K562 (cell line): ENCODE measurements around the gene LY6G5B. TPM values are rescaled to one million over a fixed set of nuclear protein-coding genes. Genes with fewer than 3 reads are reported as not detected.

Source experiments
- FUS ChIP-seq: fragments of 200-400 bp; formaldehyde crosslinking; optimal IDR thresholded peaks from 2 replicates; pipeline ENCODE3; 2017; ENCODE audit warnings: low read depth, low read length
- HNRNPLL ChIP-seq: fragments of 200-400 bp; formaldehyde crosslinking; IDR thresholded peaks from 2 replicates; pipeline ENCODE4 v1.6.1; 2017; ENCODE audit warnings: low read length, low read depth, mild to moderate bottlenecking; ENCODE audit not compliant: poor library complexity, severe bottlenecking
- MGA ChIP-seq: fragments of 450-650 bp; IDR thresholded peaks from 2 replicates; pipeline ENCODE4 v1.6.1; 2016; ENCODE audit warnings: mild to moderate bottlenecking, moderate library complexity
- MITF ChIP-seq: IDR thresholded peaks from 2 replicates; pipeline ENCODE4 v1.6.1; 2014; ENCODE audit warnings: antibody characterized with exemption
- TBL1XR1 ChIP-seq, 2 experiments: IDR thresholded peaks; 2 replicates each; pipeline ENCODE4 v1.6.1; 2012; ENCODE audit warnings: improper control_type of control experiment in 2 of 2, low read length in 2 of 2, mild to moderate bottlenecking in 1 of 2
- TBP ChIP-seq: optimal IDR thresholded peaks from 2 replicates; pipeline ENCODE3; 2011; ENCODE audit warnings: low read depth, low read length, improper control_type of control experiment
- WHSC1 ChIP-seq: IDR thresholded peaks from one replicate; pipeline ENCODE4 v1.6.1; 2012; ENCODE audit warnings: low read length, control low read depth, inconsistent platforms
- ZNF253 ChIP-seq: fragments of 250-450 bp; sonication (Bioruptor Pico); conservative IDR thresholded peaks from 2 replicates; pipeline ENCODE4 v1.6.1; 2021; ENCODE audit warnings: mild to moderate bottlenecking
- ZNF324 ChIP-seq: fragments of 250-450 bp; sonication (Bioruptor Pico); IDR thresholded peaks from 2 replicates; pipeline ENCODE4 v1.4.0; 2020; ENCODE audit warnings: mild to moderate bottlenecking
- ZNF586 ChIP-seq: fragments of 450-650 bp; formaldehyde crosslinking; conservative IDR thresholded peaks from 2 replicates; pipeline ENCODE4 v1.4.0; 2020; ENCODE audit warnings: mild to moderate bottlenecking, moderate library complexity
- polyA plus RNA-seq, 8 experiments: library from polyadenylated mRNA; depleted of rRNA in 4 of 8; stranded (reverse) in 5 of 8; unstranded in 3 of 8; fragments of >200 nt; fragmentation: Nextera tagmentation in 2 of 8; fragmentation: Illumina TruSeq in 1 of 8; extraction: Ambion mirVana in 2 of 8; extraction: Trizol in 1 of 8; gene quantifications; 2 replicates each; pipeline versions ENCODE4 v1.2.1 to v1.2.3, GENCODE V29; 2011 to 2014; ENCODE audit warnings: inconsistent platforms in 1 of 8, missing spikeins in 1 of 8
- total RNA-seq, 7 experiments: library from RNA; depleted of rRNA in 6 of 7; stranded (reverse); fragments of >200 nt in 6 of 7; fragmentation: Illumina TruSeq in 2 of 7; extraction: Trizol in 2 of 7; gene quantifications; 2 replicates each; pipeline versions ENCODE4 v1.2.1 to v1.2.3, GENCODE V29; 2011 to 2021; ENCODE audit warnings: low replicate concordance in 1 of 7
- TF ChIP-seq, protein P1 (sequence below): IDR thresholded peaks from 2 replicates; pipeline ENCODE4 v1.6.1; 2016; ENCODE audit warnings: missing genetic modification characterization, missing compliant biosample characterization
- TF ChIP-seq, protein P2 (sequence below): sonication (generic); formaldehyde crosslinking; IDR thresholded peaks from 2 replicates; pipeline ENCODE4 v1.8.1; 2022; ENCODE audit warnings: missing genetic modification reagents

Gene LY6G5B
- total and polyA plus RNA-seq, 9 of the 15 experiments (the other 6 are each of a cell fraction or from before 2014, with no cell fraction given) = 6.0 to 27.0 (median 7.5) TPM

- TF ChIP-seq MGA = no peak
- TF ChIP-seq ZNF324 = no peak
- TF ChIP-seq MITF = no peak
- TF ChIP-seq ZNF586 (CRISPR knock-in tag) = no peak
- TF ChIP-seq HNRNPLL = no peak
- TF ChIP-seq TBL1XR1 (IDR thresholded peaks at IDR 0.05; ENCODE audit: low read length in 2 of 2) = no peak
- TF ChIP-seq ZNF253 (CRISPR knock-in tag) = no peak
- TF ChIP-seq WHSC1 = no peak
- peak; percentile 59 for TF ChIP-seq FUS
- TF ChIP-seq, protein P1, sequence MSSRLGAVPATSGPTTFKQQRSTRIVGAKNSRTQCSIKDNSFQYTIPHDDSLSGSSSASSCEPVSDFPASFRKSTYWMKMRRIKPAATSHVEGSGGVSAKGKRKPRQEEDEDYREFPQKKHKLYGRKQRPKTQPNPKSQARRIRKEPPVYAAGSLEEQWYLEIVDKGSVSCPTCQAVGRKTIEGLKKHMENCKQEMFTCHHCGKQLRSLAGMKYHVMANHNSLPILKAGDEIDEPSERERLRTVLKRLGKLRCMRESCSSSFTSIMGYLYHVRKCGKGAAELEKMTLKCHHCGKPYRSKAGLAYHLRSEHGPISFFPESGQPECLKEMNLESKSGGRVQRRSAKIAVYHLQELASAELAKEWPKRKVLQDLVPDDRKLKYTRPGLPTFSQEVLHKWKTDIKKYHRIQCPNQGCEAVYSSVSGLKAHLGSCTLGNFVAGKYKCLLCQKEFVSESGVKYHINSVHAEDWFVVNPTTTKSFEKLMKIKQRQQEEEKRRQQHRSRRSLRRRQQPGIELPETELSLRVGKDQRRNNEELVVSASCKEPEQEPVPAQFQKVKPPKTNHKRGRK (tag) = no peak
- TF ChIP-seq TBP = peak; percentile 95
- TF ChIP-seq, protein P2, sequence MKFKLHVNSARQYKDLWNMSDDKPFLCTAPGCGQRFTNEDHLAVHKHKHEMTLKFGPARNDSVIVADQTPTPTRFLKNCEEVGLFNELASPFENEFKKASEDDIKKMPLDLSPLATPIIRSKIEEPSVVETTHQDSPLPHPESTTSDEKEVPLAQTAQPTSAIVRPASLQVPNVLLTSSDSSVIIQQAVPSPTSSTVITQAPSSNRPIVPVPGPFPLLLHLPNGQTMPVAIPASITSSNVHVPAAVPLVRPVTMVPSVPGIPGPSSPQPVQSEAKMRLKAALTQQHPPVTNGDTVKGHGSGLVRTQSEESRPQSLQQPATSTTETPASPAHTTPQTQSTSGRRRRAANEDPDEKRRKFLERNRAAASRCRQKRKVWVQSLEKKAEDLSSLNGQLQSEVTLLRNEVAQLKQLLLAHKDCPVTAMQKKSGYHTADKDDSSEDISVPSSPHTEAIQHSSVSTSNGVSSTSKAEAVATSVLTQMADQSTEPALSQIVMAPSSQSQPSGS = no peak
Measured at GRCh38 chr6:31620586-31621319, 49.0 kb upstream of the LY6G5B start, which contains the start of gene PRRC2A (continued).
